Measurements from ENCODE around the gene SEC24D. TPM values are rescaled to one million over a fixed set of nuclear protein-coding genes. Genes with fewer than 3 reads are reported as not detected.
"Not testable (repeated sequence)": the region's sequence is repeated elsewhere in the genome, so short reads cannot be mapped to it uniquely, and the experiment has no call there.

The SEC24D gene
- polyA plus RNA-seq (ENCODE audit: insufficient read length in 12 of 12), result 10 to 100 TPM in 11 of 12 donors, not detected in 1; 34.4 to 84.1 (median 62.7) TPM
- long read RNA-seq, donor 1, full-length matches to known transcripts, result 5 of 21 reads
- long read RNA-seq, donor 1, partial matches to known transcripts, result 16 of 21 reads
- long read RNA-seq, donor 1, other reads (novel, unspliced or antisense), result 0 of 21 reads
- long read RNA-seq, donor 2, full-length matches to known transcripts, result 11 of 19 reads
- long read RNA-seq, donor 2, partial matches to known transcripts, result 8 of 19 reads
- long read RNA-seq, donor 2, other reads (novel, unspliced or antisense), result 0 of 19 reads
- long read RNA-seq, donor 3, full-length matches to known transcripts, result 1 of 1 reads
- long read RNA-seq, donor 3, partial matches to known transcripts, result 0 of 1 reads
- long read RNA-seq, donor 3, other reads (novel, unspliced or antisense), result 0 of 1 reads
- long read RNA-seq, donor 4, result 0 reads
- long read RNA-seq, donor 5, full-length matches to known transcripts, result 6 of 6 reads
- long read RNA-seq, donor 5, partial matches to known transcripts, result 0 of 6 reads
- long read RNA-seq, donor 5, other reads (novel, unspliced or antisense), result 0 of 6 reads
- long read RNA-seq, donor 6, full-length matches to known transcripts, result 4 of 4 reads
- long read RNA-seq, donor 6, partial matches to known transcripts, result 0 of 4 reads
- long read RNA-seq, donor 6, other reads (novel, unspliced or antisense), result 0 of 4 reads
- long read RNA-seq, donor 7, partial matches to known transcripts, result 0 of 1 reads
- long read RNA-seq, donor 7, other reads (novel, unspliced or antisense), result 0 of 1 reads
- long read RNA-seq, donor 8, full-length matches to known transcripts, result 5 of 5 reads
- long read RNA-seq, donor 8, partial matches to known transcripts, result 0 of 5 reads
- long read RNA-seq, donor 8, other reads (novel, unspliced or antisense), result 0 of 5 reads
- long read RNA-seq, donor 9, result 0 reads
- long read RNA-seq, donor 10, full-length matches to known transcripts, result 4 of 4 reads
- long read RNA-seq, donor 10, partial matches to known transcripts, result 0 of 4 reads
- long read RNA-seq, donor 10, other reads (novel, unspliced or antisense), result 0 of 4 reads
- long read RNA-seq, donor 11, full-length matches to known transcripts, result 4 of 20 reads
- long read RNA-seq, donor 11, partial matches to known transcripts, result 16 of 20 reads
- long read RNA-seq, donor 11, other reads (novel, unspliced or antisense), result 0 of 20 reads

GRCh38 chr4:118835571-118836300 lies at the start of gene SEC24D:
Gene SEC24D (minus strand): TSS chr4:118836126. CDS start chr4:118833696, 2,430 bp downstream.
- DNase-seq, result peak; percentile 90

GRCh38 chr4:118884716-118885115 lies 48.8 kb upstream of the SEC24D start:
- DNase-seq, result no peak

- no peak for DNase-seq
Observed at GRCh38 chr4:118883861-118884260, 47.9 kb upstream of the SEC24D start.

GRCh38 chr4:118881512-118882146 lies 45.7 kb upstream of the SEC24D start:
- no peak for DNase-seq

GRCh38 chr4:118879409-118879808 lies 43.5 kb upstream of the SEC24D start:
- no peak for DNase-seq

- DNase-seq, result not testable (repeated sequence)
Observed at GRCh38 chr4:118878507-118878906, 42.6 kb upstream of the SEC24D start.

GRCh38 chr4:118877797-118878196 lies 41.9 kb upstream of the SEC24D start:
- no peak for DNase-seq

- DNase-seq, result no peak
Observed at GRCh38 chr4:118872181-118872580, 36.3 kb upstream of the SEC24D start.

GRCh38 chr4:118869808-118870342 lies 33.9 kb upstream of the SEC24D start:
- DNase-seq, result peak; percentile 38

GRCh38 chr4:118867311-118868067 lies 31.6 kb upstream of the SEC24D start:
- peak; percentile 42 for DNase-seq

GRCh38 chr4:118866442-118866841 lies 30.5 kb upstream of the SEC24D start:
- no peak for DNase-seq

GRCh38 chr4:118865091-118865708 lies 29.3 kb upstream of the SEC24D start:
- DNase-seq, result no peak

- no peak for DNase-seq
Observed at GRCh38 chr4:118858779-118859178, 22.9 kb upstream of the SEC24D start.

GRCh38 chr4:118857760-118858159 lies 21.8 kb upstream of the SEC24D start:
- no peak for DNase-seq

- DNase-seq, result no peak
Observed at GRCh38 chr4:118850488-118851173, 14.7 kb upstream of the SEC24D start.

GRCh38 chr4:118849867-118850487 lies 14.1 kb upstream of the SEC24D start:
- DNase-seq, result no peak

GRCh38 chr4:118848901-118849300 lies 13.0 kb upstream of the SEC24D start:
- DNase-seq, result no peak

- DNase-seq, result no peak
Observed at GRCh38 chr4:118848242-118848641, 12.3 kb upstream of the SEC24D start.

Data from muscle of arm (tissue), 14 donors.